ENCODE measurements around the gene ZNF879.

ZNF879 gene

DNA sequence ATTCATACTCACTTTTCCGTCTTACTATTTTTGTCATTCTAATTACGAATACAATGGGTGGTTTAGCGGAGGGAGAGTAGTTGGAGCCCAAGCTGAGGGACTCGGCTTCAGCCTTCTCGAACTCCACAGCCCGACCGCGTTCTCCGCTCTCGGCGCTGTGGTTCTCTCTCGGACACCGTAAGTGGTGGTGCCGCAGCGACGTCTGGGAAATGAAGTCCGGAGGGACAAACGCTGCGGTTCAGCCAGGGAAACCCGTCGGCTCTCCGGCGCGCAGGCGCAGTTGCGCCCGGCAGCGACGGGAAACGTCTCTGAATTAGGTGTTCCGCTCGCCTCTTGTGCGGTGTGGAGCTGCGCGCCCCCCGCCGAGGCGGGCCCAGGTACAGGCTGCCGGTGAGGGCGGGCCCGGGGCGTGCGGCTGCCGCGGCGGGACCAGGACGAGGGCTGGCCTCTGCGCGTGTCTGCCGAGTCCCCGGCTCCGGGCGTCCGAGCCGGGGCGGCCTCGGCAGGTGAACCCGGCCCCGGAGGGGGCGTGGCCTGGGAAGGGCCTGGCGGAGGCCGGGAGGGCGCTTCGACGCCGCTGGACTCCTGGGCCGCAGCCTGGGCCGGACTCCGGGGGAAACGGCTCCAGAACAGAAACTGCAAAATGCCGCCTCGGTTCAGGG, at the start of gene ZNF879:
Gene ZNF879 (plus strand): TSS at position 277 of the 662 bp plus-strand sequence. CDS start 1,201 bp downstream, outside the sequence.
- DNase-seq, result peak; percentile 16

GRCh38 chr5:178981381-178981780, 42.2 kb upstream of the ZNF879 start:
- no peak for DNase-seq

- no peak for DNase-seq
These were observed 40.7 kb upstream of the ZNF879 start for GRCh38 chr5:178982941-178983340.

DNA sequence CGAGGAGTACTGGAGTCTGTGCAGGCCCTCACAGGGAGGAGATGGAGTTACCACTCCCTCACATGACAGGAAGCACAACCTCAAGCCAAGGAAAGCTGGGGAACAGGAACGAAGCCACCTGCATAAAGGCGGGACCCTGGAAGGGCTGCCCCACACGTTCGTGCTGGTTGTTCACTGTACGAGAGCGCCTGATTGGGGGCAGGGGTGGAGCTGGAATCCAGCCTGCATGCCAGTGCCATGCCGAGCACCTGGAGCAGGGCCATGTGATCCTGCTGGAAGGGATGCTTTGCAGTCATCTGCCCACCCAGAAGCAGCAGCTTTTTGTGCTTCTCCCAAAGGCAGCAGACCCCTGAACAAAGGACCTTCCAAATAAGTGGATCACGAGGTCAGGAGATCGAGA, 39.9 kb upstream of the ZNF879 start:
- DNase-seq, result no peak

GRCh38 chr5:178984145-178985072, 39.2 kb upstream of the ZNF879 start:
- no peak for DNase-seq

DNA sequence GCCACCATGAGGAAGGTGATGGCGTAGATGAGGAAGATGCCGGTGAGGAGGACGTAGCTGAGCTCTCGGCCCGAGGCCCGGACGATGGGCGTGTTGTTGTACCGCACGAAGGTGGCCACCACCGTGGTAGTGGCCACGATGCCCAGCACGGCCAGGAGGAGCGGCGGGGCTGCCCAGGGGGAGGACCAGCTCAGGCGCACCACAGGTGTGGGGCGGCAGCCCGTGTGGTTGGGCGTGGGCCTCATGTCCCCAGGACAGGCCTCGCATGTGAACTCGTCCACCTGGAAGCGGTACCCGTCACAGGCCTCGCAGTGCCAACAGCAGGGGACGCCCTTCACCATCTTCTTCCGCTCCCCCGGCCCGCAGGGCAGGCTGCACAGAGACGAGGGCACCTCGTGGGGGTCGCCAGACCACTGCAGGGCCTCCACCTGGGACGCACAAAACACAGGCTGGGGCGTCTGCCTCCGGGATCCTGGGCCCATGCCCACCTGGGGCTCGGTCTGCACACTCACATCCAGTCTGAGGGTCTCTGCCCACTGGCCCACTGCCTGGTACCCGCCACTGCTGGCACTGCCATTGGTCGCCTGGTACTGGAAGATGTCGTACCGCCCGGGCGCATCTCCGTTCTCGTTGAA, 37.2 kb upstream of the ZNF879 start:
- DNase-seq, result no peak

DNA sequence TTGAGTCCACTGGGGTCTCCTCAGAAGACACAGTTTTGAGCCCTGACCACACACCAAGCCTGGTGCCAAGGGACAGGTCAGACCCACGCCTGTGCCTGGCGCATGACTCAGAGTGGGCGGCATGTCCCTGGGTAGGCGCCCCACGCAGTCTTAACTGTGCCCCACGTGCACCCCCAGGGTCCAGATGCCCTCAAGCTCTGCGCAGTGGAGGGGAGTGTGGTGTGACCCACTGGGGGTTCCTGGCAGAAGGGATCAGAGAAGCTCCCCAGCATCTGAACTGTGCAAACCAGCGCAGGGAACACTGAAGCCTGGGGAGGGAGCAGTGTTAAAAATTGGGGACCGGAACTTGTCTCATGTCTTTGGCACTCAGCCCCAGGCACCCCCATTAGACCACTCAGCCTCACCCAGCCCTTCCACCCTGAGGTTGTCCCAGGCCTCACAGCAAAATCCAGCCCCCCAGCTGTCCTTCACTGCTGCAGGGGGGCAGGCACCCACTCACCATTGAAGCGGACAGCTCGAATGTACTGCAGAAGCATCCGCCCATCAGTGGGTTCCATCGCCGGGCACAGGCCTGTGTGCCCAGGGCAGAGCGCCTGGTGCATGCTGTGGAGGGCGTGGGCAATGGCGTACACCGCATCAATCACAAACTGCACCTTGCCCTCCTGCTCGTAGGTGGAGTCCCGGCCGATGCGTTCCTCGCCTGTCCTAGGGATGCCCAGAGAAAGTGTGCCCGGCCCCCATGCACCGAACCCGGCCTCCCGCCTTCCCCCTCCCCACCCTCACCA, 35.0 kb upstream of the ZNF879 start:
- no peak for DNase-seq

GRCh38 chr5:178989311-178989710, 34.3 kb upstream of the ZNF879 start:
- no peak for DNase-seq

GRCh38 chr5:178990491-178990890, 33.1 kb upstream of the ZNF879 start:
- DNase-seq, result no peak

- no peak for DNase-seq
These were observed 32.1 kb upstream of the ZNF879 start for GRCh38 chr5:178991190-178992145.

DNA sequence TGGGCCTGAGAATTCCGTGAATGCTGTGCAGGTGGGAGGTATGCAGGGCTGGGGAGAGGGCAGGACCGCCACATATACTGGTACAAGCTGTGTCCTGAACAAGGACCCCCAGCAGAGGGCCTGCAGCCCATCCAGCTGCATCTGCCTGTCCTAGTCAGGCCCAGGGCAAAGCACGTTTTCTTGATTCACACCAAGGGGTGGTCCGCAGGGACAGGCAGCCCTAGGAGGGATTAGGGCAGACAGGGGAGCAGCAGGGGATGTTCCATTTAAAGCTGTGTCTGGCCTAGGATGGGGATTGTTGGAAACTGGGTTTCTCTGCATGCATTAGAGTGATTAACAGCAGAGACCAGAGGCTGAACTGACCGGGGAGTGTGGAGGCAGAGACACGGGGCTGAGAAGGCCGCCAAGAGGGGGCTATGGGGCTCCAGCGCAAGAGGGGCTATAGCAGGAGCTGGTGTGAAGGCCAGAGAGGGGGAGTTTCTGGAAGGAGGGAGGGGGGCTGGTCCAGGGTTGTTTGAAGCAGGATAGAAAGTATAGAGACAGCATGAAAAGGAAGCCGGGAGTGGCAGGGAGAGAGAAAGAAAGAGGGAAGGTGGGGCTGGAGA, 31.2 kb upstream of the ZNF879 start:
- DNase-seq, result no peak

DNA sequence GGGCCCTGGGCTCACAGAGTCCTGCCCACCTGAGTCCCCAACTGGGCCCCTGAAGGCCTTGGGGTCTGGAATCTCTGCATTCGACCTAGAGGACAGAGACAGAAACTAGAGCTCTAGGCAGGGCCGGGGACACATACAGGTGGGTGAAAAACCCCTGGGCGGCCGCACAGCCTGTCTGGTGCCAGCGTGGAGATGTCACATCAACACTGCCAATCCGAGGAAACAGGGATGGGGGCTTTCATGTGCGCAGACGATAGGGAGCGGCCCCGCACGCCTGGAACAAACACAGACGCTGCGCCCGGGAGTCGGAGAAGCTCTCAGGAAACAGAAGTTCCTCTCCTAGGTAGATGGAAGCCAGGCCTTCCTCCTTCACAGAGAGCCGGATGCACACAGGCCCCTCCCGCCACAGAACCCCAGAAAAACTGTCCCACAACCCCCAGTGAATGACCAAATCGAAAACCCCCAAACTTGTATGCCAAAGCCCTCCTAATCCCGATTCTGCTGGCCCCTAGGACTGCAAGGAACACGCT, 30.3 kb upstream of the ZNF879 start:
- no peak for DNase-seq

DNA sequence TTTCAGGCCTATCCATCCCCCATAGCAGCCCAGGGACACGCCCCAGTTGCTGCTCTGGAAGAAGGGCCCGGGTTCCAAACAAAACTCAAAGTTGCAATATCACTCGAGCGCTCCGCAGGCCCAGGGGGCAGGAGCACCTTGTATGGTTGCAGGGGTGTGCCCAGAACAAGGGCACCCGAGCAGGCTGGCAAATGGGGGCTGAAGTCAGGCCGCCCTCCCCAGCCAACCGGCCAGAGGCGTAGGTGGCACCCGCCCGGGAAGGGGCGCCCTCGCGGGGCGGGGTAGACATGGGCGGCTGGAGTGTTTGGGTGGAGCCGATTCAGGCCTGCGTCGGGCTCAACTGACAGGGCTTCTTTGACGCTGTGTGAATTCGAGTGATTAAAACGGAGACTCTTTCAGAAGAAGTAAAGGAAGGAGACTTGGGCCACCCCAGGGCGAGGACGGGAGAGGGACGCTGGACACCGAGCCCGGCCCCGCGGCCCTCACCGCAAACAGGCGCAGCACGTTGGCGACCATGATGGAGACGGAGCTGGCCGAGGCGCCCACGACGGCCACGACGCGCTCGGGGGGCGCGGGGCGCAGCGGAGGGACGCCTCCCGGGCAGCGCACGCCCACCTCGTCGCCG, 29.5 kb upstream of the ZNF879 start:
- no peak for DNase-seq

DNA sequence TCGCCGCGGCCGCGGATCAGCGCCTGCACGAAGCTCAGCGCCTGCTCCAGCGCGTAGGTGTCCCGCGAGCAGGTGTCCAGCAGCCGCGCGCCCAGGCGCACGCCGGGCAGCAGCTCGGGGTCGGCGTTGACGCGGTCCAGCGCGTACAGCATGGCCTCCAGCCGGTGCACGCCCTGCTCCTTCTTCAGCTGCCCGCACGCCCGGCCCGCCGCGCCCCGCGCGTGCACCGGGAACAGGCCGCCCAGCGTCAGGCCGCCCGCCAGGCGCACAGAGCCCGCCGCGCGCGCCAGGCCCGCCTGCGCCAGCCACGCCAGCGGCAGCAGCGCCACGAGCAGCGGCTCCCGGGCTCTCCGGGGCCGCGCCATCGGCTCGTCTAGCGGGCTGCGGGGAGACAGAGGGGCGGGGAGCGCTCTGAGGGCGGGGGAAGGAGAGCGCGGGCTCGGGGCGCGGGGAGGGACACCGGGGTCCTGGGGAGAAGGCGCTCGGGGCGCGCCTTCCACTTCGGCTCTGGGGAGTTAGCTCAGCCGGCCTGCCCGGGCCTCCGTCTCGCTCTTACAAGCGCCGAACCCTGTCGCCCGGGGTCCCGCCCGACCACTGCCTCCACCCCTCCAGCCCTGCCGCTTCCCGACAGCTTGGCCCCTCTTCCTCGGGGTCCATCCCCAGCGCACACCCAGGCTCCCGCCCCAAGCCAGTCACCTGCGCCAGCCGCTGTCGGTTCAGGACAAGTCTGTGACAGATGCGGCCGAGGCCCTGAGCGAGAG, 28.8 kb upstream of the ZNF879 start, which contains the start of gene GRM6:
Gene GRM6 (minus strand): TSS at position 741 of the 761 bp plus-strand sequence. CDS start 376 bp downstream, at position 365.
- DNase-seq, result no peak

DNA sequence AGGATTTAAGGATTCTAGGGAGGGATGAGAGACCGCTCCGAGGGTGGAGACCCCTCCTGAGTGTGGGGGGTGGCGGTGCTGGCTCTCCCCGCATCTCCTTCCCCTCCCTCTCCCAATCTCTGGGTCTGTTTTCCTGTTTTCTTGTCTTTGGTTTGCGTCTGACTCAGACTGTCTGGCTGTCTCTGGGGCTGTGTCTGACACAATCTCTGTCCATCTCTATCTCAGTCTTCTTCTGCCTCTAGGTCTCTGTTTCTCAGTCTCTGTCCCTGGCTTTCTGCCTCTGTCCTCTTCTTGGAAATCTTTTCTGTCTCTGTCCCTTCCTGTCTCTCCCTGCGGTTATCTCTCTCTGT, 28.3 kb upstream of the ZNF879 start:
- no peak for DNase-seq

DNA sequence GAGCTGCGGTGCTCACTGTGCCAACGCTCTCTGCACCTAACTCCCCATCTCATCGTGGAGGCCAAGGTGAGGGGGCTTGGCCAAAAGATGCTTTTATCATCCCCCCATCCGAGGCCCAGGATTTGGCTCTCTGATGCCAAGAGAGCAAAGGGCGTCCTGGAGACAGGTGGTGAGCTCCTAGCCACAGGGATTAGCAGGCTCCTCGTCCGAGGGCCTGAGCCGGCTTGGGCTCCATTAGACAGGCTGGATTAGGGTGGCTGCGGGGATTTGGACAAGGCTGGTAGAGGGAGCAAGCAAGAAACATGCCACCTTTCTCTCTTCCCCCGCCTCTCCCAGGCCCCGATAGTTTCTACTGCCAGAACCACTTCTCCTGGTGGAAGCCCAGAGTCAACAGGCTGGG, 27.4 kb upstream of the ZNF879 start:
- DNase-seq, result no peak

DNA sequence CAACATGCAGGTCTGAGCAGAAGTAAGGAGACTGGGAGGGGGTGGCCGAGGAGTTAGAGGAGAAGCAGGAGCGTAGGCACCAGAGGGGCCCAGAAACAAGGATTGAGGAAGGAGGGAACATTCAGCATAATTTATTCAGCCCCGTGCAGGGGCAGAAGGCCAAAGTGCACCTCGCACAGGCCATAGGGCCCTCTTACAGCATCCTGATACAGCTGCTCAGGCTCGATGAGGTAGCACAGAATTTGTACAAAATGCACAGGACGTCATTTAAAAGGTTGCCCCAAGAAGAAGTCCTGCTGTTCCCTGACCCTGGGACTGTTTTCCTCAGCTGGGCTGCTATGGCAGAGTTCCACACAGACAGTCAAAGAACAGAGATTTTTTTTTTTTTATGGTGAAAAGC, 26.4 kb upstream of the ZNF879 start:
- DNase-seq, result no peak

GRCh38 chr5:178998441-178998840, 25.2 kb upstream of the ZNF879 start:
- no peak for DNase-seq

- no peak for DNase-seq
These were observed 17.0 kb upstream of the ZNF879 start for GRCh38 chr5:179006564-179006963.

DNA sequence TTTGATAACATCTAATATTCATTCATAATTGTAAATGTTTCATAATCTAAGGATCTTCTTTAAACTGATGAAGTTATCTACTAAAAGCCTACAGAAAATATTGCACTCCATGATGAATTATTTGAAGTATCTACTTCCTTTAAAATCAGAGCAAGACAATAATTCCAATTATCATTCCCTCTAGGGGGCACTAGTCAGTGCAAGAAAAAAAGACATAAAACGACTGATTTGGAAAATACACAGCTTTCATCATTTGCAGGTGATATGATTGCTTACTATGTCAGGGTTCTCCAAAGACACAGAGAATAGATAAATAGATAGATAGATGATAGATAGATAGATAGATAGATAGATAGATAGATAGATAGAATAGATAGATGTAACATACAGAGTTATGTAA, 14.9 kb upstream of the ZNF879 start:
- no peak for DNase-seq
